ENCODE results near the gene CLASP1. TPM values are rescaled to one million over a fixed set of nuclear protein-coding genes. Genes with fewer than 3 reads are reported as not detected.
"Not testable (repeated sequence)": the region's sequence is repeated elsewhere in the genome, so short reads cannot be mapped to it uniquely, and the experiment has no call there.

CLASP1 gene
- total and polyA plus RNA-seq, 2 experiments from 2014 or later: 20.1 to 45.9 TPM

- H3K4me3 ChIP-seq: no peak overlapping the region
- H3K4me1 ChIP-seq (ENCODE audit: insufficient read depth): peaks cover 29% of the 10 kb centered on the region
- TF ChIP-seq EZH2 (IDR thresholded peaks at IDR 0.05; ENCODE audit: borderline replicate concordance) (no peak), EZH2phosphoT487 (IDR thresholded peaks at IDR 0.05; ENCODE audit: low read depth, severe bottlenecking, unreplicated experiment) (no peak), CTCF (IDR thresholded peaks at IDR 0.05; ENCODE audit: poor library complexity) (no peak)
- H4K20me1 ChIP-seq (ENCODE audit: insufficient read depth, poor library complexity, severe bottlenecking): no peaks in the 10 kb centered on the region
- no peak overlapping the region for H3K27ac ChIP-seq
- no peak for DNase-seq (ENCODE audit: low spot score)
- H3K9me3 ChIP-seq (ENCODE audit: low read depth): no peaks in the 10 kb centered on the region
- no peaks in the 10 kb centered on the region for H3K9me2 ChIP-seq (replicated peaks; ENCODE audit: insufficient read depth)
- H3K36me3 ChIP-seq (replicated peaks; ENCODE audit: insufficient read depth, low read depth): no peaks in the 10 kb centered on the region
- no peak overlapping the region for H2AFZ ChIP-seq
- WGBS (ENCODE audit: low lambda C conversion rate, missing lambda C conversion rate): 73% methylated on average over 19 of the region's 19 CpGs
- no peak overlapping the region for H3K4me2 ChIP-seq
- H3K79me2 ChIP-seq: no peaks in the 10 kb centered on the region
- H3K27me3 ChIP-seq: no peaks in the 10 kb centered on the region
Measured at GRCh38 chr2:121686218-121686617, 37.0 kb upstream of the CLASP1 start.

- TF ChIP-seq EZH2 (IDR thresholded peaks at IDR 0.05; ENCODE audit: borderline replicate concordance) (no peak), EZH2phosphoT487 (IDR thresholded peaks at IDR 0.05; ENCODE audit: low read depth, severe bottlenecking, unreplicated experiment) (no peak), CTCF (IDR thresholded peaks at IDR 0.05; ENCODE audit: poor library complexity) (no peak)
- peaks cover 29% of the 10 kb centered on the region for H3K4me1 ChIP-seq (ENCODE audit: insufficient read depth)
Measured at GRCh38 chr2:121682396-121683298, 33.4 kb upstream of the CLASP1 start.

GRCh38 chr2:121677855-121678254 lies 28.6 kb upstream of the CLASP1 start:
- Histone ChIP-seq H3K27me3 (no peaks in the 10 kb centered on the region), H3K4me2 (no peak overlapping the region), H3K4me3 (no peak overlapping the region), H3K9me2 (replicated peaks; ENCODE audit: insufficient read depth) (no peaks in the 10 kb centered on the region), H4K20me1 (ENCODE audit: insufficient read depth, poor library complexity, severe bottlenecking) (no peaks in the 10 kb centered on the region), H3K36me3 (replicated peaks; ENCODE audit: insufficient read depth, low read depth) (no peaks in the 10 kb centered on the region), H3K27ac (no peak overlapping the region), H3K4me1 (ENCODE audit: insufficient read depth) (peaks cover 7% of the 10 kb centered on the region), H3K79me2 (no peaks in the 10 kb centered on the region), H2AFZ (no peak overlapping the region), H3K9me3 (ENCODE audit: low read depth) (peaks cover 4% of the 10 kb centered on the region)
- no peak for DNase-seq (ENCODE audit: low spot score)
- TF ChIP-seq EZH2 (IDR thresholded peaks at IDR 0.05; ENCODE audit: borderline replicate concordance) (no peak), CTCF (IDR thresholded peaks at IDR 0.05; ENCODE audit: poor library complexity) (no peak), EZH2phosphoT487 (IDR thresholded peaks at IDR 0.05; ENCODE audit: low read depth, severe bottlenecking, unreplicated experiment) (no peak)

More at GRCh38 chr2:121682396-121683298, 33.4 kb upstream of the CLASP1 start:
- Histone ChIP-seq H3K79me2 (no peaks in the 10 kb centered on the region), H3K9me3 (ENCODE audit: low read depth) (no peaks in the 10 kb centered on the region), H3K4me3 (peak overlapping the region; percentile 30), H4K20me1 (ENCODE audit: insufficient read depth, poor library complexity, severe bottlenecking) (no peaks in the 10 kb centered on the region), H2AFZ (peak overlapping the region; percentile 54), H3K9me2 (replicated peaks; ENCODE audit: insufficient read depth) (no peaks in the 10 kb centered on the region), H3K4me2 (peak overlapping the region; percentile 76), H3K36me3 (replicated peaks; ENCODE audit: insufficient read depth, low read depth) (no peaks in the 10 kb centered on the region), H3K27me3 (no peaks in the 10 kb centered on the region), H3K27ac (peak overlapping the region; percentile 83)
- DNase-seq (ENCODE audit: low spot score): peak; percentile 79
- 7% methylated on average over 17 of the region's 17 CpGs for WGBS (ENCODE audit: low lambda C conversion rate, missing lambda C conversion rate)

GRCh38 chr2:121671621-121672020 lies 22.4 kb upstream of the CLASP1 start:
- not testable (repeated sequence) for H3K4me3 ChIP-seq; H3K27me3 ChIP-seq; DNase-seq (ENCODE audit: low spot score); H3K4me1 ChIP-seq (ENCODE audit: insufficient read depth); H3K27ac ChIP-seq; H3K79me2 ChIP-seq; H3K9me3 ChIP-seq (ENCODE audit: low read depth); H4K20me1 ChIP-seq (ENCODE audit: insufficient read depth, poor library complexity, severe bottlenecking); H3K9me2 ChIP-seq (replicated peaks; ENCODE audit: insufficient read depth); H3K4me2 ChIP-seq; H2AFZ ChIP-seq; H3K36me3 ChIP-seq (replicated peaks; ENCODE audit: insufficient read depth, low read depth)
- WGBS (ENCODE audit: low lambda C conversion rate, missing lambda C conversion rate): 93% methylated on average over 1 of the region's 1 CpG

Data from hepatocyte (in vitro differentiated cells).